Dedifferentiated amniotic fluid mesenchymal stem cell (primary cell): ENCODE results near the gene HIGD1B.
A peak's percentile ranks its signal among the peaks of the same experiment; 100 is the strongest.

Experiments used
- DNase-seq: peaks from one replicate; pipeline ENCODE4 v3.0.0-alpha.2; 2016; ENCODE audit errors: extremely low spot score

HIGD1B gene

GRCh38 chr17:44837196-44837595 is 10.5 kb upstream of the HIGD1B start:
- DNase-seq: no peak

- no peak for DNase-seq
These were observed 7.4 kb upstream of the HIGD1B start for GRCh38 chr17:44840274-44840673.

GRCh38 chr17:44840936-44841335 is 6.7 kb upstream of the HIGD1B start:
- no peak for DNase-seq

GRCh38 chr17:44842748-44843147 is 4.9 kb upstream of the HIGD1B start:
- DNase-seq: no peak

GRCh38 chr17:44844390-44844830 is 3.3 kb upstream of the HIGD1B start:
- DNase-seq: no peak

GRCh38 chr17:44846206-44846605 is 1.5 kb upstream of the HIGD1B start:
- DNase-seq: no peak

- no peak for DNase-seq
These were observed 643 bp downstream of the HIGD1B start for GRCh38 chr17:44848257-44848795.

GRCh38 chr17:44848961-44849489 is 1.3 kb downstream of the HIGD1B start:
- no peak for DNase-seq

- no peak for DNase-seq
These were observed 2.3 kb downstream of the HIGD1B start for GRCh38 chr17:44850025-44850424.

- DNase-seq: no peak
These were observed 2.9 kb downstream of the HIGD1B start for GRCh38 chr17:44850612-44851011.

- DNase-seq: no peak
These were observed 6.5 kb downstream of the HIGD1B start for GRCh38 chr17:44854192-44854591.

GRCh38 chr17:44859701-44860100 is 12.0 kb downstream of the HIGD1B start:
- no peak for DNase-seq

GRCh38 chr17:44862278-44862914 is 14.7 kb downstream of the HIGD1B start:
- DNase-seq: no peak

- no peak for DNase-seq
These were observed 15.6 kb downstream of the HIGD1B start for GRCh38 chr17:44863061-44863918.

GRCh38 chr17:44864831-44865230 is 17.1 kb downstream of the HIGD1B start:
- DNase-seq: no peak

GRCh38 chr17:44865231-44865660 is 17.6 kb downstream of the HIGD1B start:
- peak; percentile 64 for DNase-seq

- no peak for DNase-seq
These were observed 18.2 kb downstream of the HIGD1B start for GRCh38 chr17:44865931-44866330.

GRCh38 chr17:44867841-44868240 is 20.2 kb downstream of the HIGD1B start:
- DNase-seq: no peak

GRCh38 chr17:44871556-44871955 is 23.9 kb downstream of the HIGD1B start:
- DNase-seq: no peak

GRCh38 chr17:44872131-44872768 is 24.6 kb downstream of the HIGD1B start:
- DNase-seq: no peak

- DNase-seq: no peak
These were observed 28.1 kb downstream of the HIGD1B start for GRCh38 chr17:44875761-44876160.

- DNase-seq: no peak
These were observed 29.4 kb downstream of the HIGD1B start for GRCh38 chr17:44877121-44877520.
